HFFc6 (cell line): Measurements from ENCODE around the gene CYYR1. TPM values are rescaled to one million over a fixed set of nuclear protein-coding genes. Genes with fewer than 3 reads are reported as not detected.

Experiments used
- DNase-seq: peaks from one replicate; pipeline ENCODE4 v3.0.0-alpha.2; 2018
- H3K27ac Mint-ChIP-seq: 2 replicates; pipeline ENCODE4 v1.8.0; 2020; ENCODE audit warnings: mild to moderate bottlenecking, mixed read lengths
- H3K27me3 Mint-ChIP-seq: 2 replicates; pipeline ENCODE4 v1.8.0; 2021; ENCODE audit warnings: mild to moderate bottlenecking, moderate library complexity, mixed read lengths; ENCODE audit not compliant: insufficient read depth
- H3K36me3 Mint-ChIP-seq: 2 replicates; pipeline ENCODE4 v1.8.0; 2021; ENCODE audit warnings: low read depth, mixed read lengths
- H3K4me1 Mint-ChIP-seq: 2 replicates; pipeline ENCODE4 v1.8.0; 2020; ENCODE audit warnings: low read depth, mixed read lengths
- H3K4me3 Mint-ChIP-seq: 2 replicates; pipeline ENCODE4 v1.8.0; 2020; ENCODE audit warnings: mild to moderate bottlenecking, moderate library complexity, mixed read lengths
- H3K9me3 Mint-ChIP-seq: 2 replicates; pipeline ENCODE4 v1.8.0; 2020; ENCODE audit warnings: mild to moderate bottlenecking, mixed read lengths
- CTCF ChIP-seq: fragments of 200-600 bp; sonication (generic); IDR thresholded peaks from 2 replicates; pipeline ENCODE4 v1.5.0; 2021; ENCODE audit warnings: antibody characterized with exemption, mild to moderate bottlenecking
- long read RNA-seq: library from polyadenylated mRNA; unstranded; transcript quantifications from one replicate; pipeline ENCODE4 v2.0.0, GENCODE V29; 2019
- total RNA-seq, 6 experiments: library from RNA; stranded (reverse); fragmentation: NEBNext Ultra II Directional; extraction: Animal tissue kit (Norgen Biotek cat#: 25700); gene quantifications; 2 replicates in 1 of 6; 3 replicates in 5 of 6; pipeline ENCODE4 v1.2.3, GENCODE V29; 2021

The CYYR1 gene
- total RNA-seq, result not detected
- long read RNA-seq, result 0 reads

DNA sequence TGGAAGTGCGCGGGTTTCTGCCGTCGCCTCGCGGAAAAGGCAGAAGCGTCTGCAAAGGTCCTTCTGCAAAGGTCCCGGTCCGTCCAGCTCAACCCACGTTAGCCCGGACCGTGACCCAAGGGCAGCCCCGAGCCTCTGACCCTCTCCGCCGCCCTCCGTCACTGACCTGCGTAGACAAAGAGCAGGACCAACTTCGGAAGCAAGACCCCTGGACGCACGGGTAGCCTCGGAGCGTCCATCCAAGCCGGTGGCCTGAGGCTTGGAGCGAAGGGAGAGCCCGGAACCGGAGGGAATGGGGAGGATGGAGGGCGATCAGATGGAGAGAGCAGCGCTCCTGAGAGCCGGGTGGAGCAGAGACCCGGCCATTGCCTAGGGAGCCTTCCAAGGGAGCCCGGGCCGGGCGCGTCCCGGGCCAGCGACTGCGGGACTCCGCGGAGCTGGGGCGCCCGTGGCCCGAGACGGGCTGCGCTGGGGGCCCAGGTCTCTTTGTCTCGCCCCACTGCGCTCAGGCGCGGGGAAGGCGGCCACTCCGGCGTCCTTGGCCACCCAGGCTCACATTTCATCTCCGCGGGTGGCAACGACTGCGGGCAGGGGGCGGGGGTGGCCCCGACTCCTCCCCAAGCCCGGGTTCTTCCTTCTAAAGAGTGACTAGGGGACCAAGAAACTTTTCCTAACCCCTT, at the start of gene CYYR1:
Gene CYYR1, minus strand, starts transcription at position 585 of the 680 bp plus-strand sequence. Its CDS starts 346 bp downstream, at position 239.
- H3K4me3 Mint-ChIP-seq, result no peak within 1 kb of the TSS
- no peaks in the 10 kb centered on the region for H3K4me1 Mint-ChIP-seq
- TF ChIP-seq CTCF, result no peak
- no peaks in the 10 kb centered on the region for H3K36me3 Mint-ChIP-seq
- H3K9me3 Mint-ChIP-seq, result peaks cover 33% of the 10 kb centered on the region
- peaks cover 4% of the 10 kb centered on the region; the same call in 1 of the 2 replicates for H3K27me3 Mint-ChIP-seq
- no peak within 1 kb of the TSS for H3K27ac Mint-ChIP-seq
- DNase-seq, result no peak

DNA sequence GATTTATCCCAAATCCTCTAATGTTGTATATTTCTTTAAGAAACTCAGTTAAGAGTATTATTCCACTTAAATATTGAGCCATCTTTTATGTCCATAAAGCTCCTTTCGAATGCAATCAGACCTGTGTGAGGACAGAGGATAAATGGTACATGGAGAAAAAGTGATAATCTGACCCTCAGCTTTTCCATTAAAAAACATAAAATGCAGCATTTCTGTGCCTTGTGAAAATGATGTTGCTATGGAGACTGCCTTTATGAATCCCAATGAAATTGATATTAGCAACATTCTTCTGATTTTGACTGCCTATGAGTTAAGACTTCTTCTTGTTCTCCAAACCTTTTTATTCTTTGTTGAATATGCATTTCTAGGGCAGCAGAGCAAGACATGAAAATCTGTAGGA, 44.1 kb upstream of the CYYR1 start:
- no peaks in the 10 kb centered on the region for H3K4me1 Mint-ChIP-seq
- H3K36me3 Mint-ChIP-seq, result no peaks in the 10 kb centered on the region
- DNase-seq, result no peak
- no peaks in the 10 kb centered on the region for H3K27me3 Mint-ChIP-seq
- no peak overlapping the region for H3K4me3 Mint-ChIP-seq
- H3K27ac Mint-ChIP-seq, result no peak overlapping the region
- TF ChIP-seq CTCF, result no peak
- H3K9me3 Mint-ChIP-seq, result peaks cover 10% of the 10 kb centered on the region

GRCh38 chr21:26614251-26614650, 41.2 kb upstream of the CYYR1 start:
- no peak for TF ChIP-seq CTCF
- no peak overlapping the region for H3K27ac Mint-ChIP-seq
- no peaks in the 10 kb centered on the region; the same call in 1 of the 2 replicates for H3K27me3 Mint-ChIP-seq
- H3K4me3 Mint-ChIP-seq, result no peak overlapping the region
- peaks cover 14% of the 10 kb centered on the region for H3K9me3 Mint-ChIP-seq
- no peaks in the 10 kb centered on the region for H3K4me1 Mint-ChIP-seq
- no peaks in the 10 kb centered on the region for H3K36me3 Mint-ChIP-seq
- DNase-seq, result no peak

DNA sequence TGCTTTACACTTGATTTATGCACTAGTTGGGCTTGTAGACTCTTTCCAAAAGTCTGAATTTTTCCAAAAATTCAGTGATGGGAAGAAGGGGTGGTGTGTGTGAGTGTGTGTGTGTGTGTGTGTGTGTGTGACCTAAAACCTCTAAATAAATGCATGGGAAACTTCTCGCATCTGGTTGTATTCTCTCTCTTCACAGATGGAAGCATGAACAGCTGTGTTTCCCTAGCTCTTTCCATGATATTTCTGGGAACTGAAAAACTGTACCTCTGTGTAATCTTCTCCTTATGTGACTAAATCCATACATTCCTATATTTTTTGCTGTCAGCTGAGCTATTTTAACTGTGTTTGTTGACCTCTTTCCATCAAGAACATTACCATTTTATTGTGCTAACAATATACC, 26.2 kb upstream of the CYYR1 start:
- no peak for TF ChIP-seq CTCF
- Mint-ChIP-seq H3K9me3 (peaks cover 4% of the 10 kb centered on the region), H3K36me3 (no peaks in the 10 kb centered on the region), H3K4me1 (no peaks in the 10 kb centered on the region), H3K27me3 (no peaks in the 10 kb centered on the region; the same call in 1 of the 2 replicates), H3K27ac (no peak overlapping the region), H3K4me3 (no peak overlapping the region)
- no peak for DNase-seq

DNA sequence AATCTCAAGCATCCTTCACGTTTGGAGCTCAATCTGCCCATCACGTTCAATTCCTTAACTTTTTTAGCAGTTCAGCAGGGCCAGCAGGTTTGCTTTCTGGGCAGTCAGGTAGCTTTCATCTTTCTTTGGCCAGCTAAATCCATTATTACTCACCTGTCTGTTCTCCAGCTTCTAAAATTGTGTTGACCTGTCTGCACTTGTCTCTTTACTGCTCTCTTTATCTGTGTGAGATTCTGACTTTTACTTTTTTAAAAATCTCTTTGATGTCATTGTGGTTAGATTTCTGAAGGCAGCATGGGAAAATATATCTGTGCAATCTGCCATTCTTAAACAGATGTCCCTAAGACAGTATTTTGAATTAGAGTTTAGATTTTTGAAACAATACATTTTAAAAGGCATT, 24.9 kb upstream of the CYYR1 start:
- H3K36me3 Mint-ChIP-seq, result no peaks in the 10 kb centered on the region
- no peak overlapping the region for H3K27ac Mint-ChIP-seq
- no peaks in the 10 kb centered on the region for H3K4me1 Mint-ChIP-seq
- DNase-seq, result no peak
- no peak for TF ChIP-seq CTCF
- H3K9me3 Mint-ChIP-seq, result peaks cover 5% of the 10 kb centered on the region
- no peaks in the 10 kb centered on the region; the same call in 1 of the 2 replicates for H3K27me3 Mint-ChIP-seq
- H3K4me3 Mint-ChIP-seq, result no peak overlapping the region
